GM19238 (cell line): Measurements from ENCODE around the gene ARMCX6.
A peak's percentile ranks its signal among the peaks of the same experiment; 100 is the strongest.
"Not testable (repeated sequence)": the region's sequence is repeated elsewhere in the genome, so short reads cannot be mapped to it uniquely, and the experiment has no call there.

ENCODE experiments used
- DNase-seq: peaks from one replicate; pipeline ENCODE4 v3.0.0; 2011; ENCODE audit warnings: low spot score; ENCODE audit not compliant: insufficient read length

ARMCX6 gene

GRCh38 chrX:101617211-101618191 is at the start of gene ARMCX6:
TSS of gene ARMCX6 (minus strand) at chrX:101618000. CDS start at chrX:101616620, 1,380 bp downstream.
- DNase-seq, result peak; percentile 55

- DNase-seq, result no peak
Measured at GRCh38 chrX:101659601-101660063, 41.8 kb upstream of the ARMCX6 start, which contains the start of gene ARMCX2. TSS of gene ARMCX2 (minus strand) at chrX:101659850. CDS start at chrX:101657588, 2,262 bp downstream.

- no peak for DNase-seq
Measured at GRCh38 chrX:101658661-101659491, 41.1 kb upstream of the ARMCX6 start.

- no peak for DNase-seq
Measured at GRCh38 chrX:101657495-101657894, 39.7 kb upstream of the ARMCX6 start.

- DNase-seq, result no peak
Measured at GRCh38 chrX:101656817-101657216, 39.0 kb upstream of the ARMCX6 start.

- no peak for DNase-seq
Measured at GRCh38 chrX:101655534-101655933, 37.7 kb upstream of the ARMCX6 start.

GRCh38 chrX:101647716-101648115 is 29.9 kb upstream of the ARMCX6 start:
- not testable (repeated sequence) for DNase-seq

GRCh38 chrX:101642093-101642492 is 24.3 kb upstream of the ARMCX6 start:
- DNase-seq, result no peak

- no peak for DNase-seq
Measured at GRCh38 chrX:101639583-101639982, 21.8 kb upstream of the ARMCX6 start.

GRCh38 chrX:101619364-101619763 is 1.6 kb upstream of the ARMCX6 start:
- DNase-seq, result no peak

- no peak for DNase-seq
Measured at GRCh38 chrX:101605728-101606127, 12.1 kb downstream of the ARMCX6 start.

GRCh38 chrX:101605146-101605545 is 12.7 kb downstream of the ARMCX6 start:
- DNase-seq, result no peak

GRCh38 chrX:101602077-101602476 is 15.7 kb downstream of the ARMCX6 start:
- DNase-seq, result no peak

- not testable (repeated sequence) for DNase-seq
Measured at GRCh38 chrX:101599592-101599991, 18.2 kb downstream of the ARMCX6 start.

GRCh38 chrX:101595739-101596419 is 21.9 kb downstream of the ARMCX6 start:
- DNase-seq, result peak; percentile 56
